ENCODE results near the gene DNAI2.

GRCh38 chr17:74309902-74310301 lies 35.9 kb downstream of the DNAI2 start:
- TF ChIP-seq POLR2AphosphoS5 (IDR thresholded peaks at IDR 0.05; ENCODE audit: low read depth, low read length) (no peak), POU2F2 (IDR thresholded peaks at IDR 0.05; ENCODE audit: low read depth, low read length) (no peak), POLR2A (IDR thresholded peaks at IDR 0.05; ENCODE audit: low read depth, low read length) (no peak), TAF1 (IDR thresholded peaks at IDR 0.05; ENCODE audit: low read depth, low read length) (no peak), PAX5 (IDR thresholded peaks at IDR 0.05; ENCODE audit: insufficient read depth, low read length, severe bottlenecking) (no peak)
